NOMO-1 (cell line): Measurements from ENCODE around the gene BRSK2.

ENCODE experiments used
- DNase-seq, 2 experiments: peaks; one replicate each; lab custom pipeline; 2025; ENCODE audit not compliant: unreplicated experiment in 2 of 2; lab: John Stamatoyannopoulos, UW

The BRSK2 gene

DNA sequence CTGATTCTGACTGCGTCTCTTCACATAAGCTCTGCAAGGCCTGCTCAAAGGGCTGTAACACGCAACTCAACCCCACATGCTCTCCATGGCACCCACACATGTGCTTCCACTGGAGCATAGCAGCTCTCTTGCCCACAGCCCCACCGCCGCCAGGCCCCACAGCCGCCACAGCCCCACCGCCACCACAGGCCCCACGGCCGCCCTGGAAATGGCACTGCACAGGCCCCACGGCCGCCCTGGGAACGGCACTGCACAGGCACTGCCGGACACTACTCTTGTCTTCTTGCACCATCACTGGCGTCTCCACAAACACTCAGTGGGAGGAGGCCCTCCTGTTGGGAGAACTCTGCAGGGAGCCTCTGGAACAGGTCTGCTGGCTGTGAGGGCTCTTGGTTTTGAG lies 88.3 kb downstream of the BRSK2 start:
- no peak for DNase-seq

DNA sequence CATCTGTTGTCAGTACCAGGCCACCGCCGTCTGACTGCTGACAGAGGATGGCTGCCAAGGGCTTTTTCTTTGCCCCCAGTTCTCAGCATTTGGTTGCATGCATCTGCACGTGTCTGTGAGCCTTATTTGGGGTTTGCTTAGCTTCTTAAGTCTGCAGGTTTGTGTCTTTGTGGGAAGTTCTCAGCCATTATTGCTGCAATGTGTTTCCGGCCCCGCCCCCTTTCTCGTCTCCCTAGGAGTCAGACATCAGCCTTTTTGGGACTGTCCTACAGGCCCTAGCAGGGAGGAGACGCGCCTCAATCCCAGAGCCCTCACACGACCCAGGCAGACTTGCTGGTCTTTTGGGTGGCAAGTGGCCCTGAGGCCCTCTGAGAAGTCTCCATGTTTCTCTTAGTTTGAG lies 88.8 kb downstream of the BRSK2 start:
- DNase-seq: peak; percentile 29 to 51

DNA sequence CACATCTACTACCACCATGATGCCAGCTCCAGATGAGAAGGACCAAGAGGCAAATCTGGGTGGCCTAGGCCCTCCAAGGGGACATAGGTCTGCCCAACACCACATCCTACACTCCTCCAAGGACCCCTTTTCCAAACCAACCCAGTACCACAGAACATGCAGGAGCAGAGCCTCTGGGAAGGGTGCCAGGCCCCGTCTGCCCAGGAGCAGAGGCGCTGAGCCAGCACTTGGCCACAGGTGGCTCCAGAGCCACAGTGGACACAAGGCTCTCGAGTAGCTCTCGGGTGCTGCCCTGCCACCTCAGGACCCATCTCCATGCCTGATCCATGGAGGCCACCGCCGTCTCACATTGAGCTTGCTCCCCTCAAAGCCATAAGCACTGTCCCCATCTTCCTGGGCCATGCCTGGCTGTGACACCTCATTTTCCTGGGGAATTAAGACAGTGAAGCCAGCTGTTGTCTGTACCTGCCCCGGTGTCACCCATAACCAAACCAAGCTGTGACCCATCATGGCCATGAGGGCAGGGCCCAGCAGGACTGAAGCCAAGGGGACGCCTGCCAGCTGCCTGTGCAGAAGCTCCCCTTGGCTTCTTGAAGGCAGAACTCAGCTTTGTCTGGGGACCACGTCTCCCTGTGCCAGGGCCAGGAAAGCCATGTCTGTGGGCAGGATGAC lies 89.4 kb downstream of the BRSK2 start:
- DNase-seq: no peak

DNA sequence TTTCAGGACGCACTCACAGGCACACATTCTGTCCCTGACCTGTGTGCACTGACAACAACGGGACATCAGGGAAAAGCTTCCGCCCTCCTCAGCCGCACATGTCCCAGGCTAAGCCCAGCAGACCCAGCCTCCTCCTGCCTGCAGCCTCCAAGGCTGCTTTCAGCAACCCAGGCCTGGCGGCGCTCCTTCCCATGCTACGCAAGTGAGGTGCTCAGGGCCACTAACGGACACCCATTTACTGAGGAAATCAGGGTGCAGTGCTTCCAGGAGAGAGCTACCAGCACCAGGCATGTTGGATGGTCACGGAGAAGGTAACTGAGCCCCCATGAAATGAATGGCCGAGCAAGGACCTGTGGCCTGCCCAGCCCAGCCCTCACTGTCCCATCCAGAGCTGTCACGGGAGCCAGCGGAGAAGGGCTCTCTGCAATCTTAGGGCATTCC lies 90.0 kb downstream of the BRSK2 start:
- no peak for DNase-seq

DNA sequence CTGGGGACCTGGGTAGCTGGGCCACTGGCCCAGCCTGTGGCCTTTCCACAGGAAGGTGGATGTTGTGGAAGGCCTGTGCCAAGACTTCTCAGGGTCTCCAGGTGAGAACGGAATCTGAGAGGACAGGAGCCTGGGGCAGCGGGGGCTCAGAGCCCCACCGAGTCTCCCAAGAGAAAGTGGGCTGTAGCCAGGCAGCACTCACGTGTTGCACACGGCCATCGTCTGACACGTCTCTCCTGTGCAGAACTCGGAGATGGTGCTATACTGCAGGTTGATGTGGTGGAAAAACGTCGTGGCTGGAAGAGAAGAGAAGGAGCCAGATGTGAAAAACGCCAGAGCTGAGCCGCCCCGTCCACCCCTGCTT lies 90.4 kb downstream of the BRSK2 start:
- DNase-seq: no peak

DNA sequence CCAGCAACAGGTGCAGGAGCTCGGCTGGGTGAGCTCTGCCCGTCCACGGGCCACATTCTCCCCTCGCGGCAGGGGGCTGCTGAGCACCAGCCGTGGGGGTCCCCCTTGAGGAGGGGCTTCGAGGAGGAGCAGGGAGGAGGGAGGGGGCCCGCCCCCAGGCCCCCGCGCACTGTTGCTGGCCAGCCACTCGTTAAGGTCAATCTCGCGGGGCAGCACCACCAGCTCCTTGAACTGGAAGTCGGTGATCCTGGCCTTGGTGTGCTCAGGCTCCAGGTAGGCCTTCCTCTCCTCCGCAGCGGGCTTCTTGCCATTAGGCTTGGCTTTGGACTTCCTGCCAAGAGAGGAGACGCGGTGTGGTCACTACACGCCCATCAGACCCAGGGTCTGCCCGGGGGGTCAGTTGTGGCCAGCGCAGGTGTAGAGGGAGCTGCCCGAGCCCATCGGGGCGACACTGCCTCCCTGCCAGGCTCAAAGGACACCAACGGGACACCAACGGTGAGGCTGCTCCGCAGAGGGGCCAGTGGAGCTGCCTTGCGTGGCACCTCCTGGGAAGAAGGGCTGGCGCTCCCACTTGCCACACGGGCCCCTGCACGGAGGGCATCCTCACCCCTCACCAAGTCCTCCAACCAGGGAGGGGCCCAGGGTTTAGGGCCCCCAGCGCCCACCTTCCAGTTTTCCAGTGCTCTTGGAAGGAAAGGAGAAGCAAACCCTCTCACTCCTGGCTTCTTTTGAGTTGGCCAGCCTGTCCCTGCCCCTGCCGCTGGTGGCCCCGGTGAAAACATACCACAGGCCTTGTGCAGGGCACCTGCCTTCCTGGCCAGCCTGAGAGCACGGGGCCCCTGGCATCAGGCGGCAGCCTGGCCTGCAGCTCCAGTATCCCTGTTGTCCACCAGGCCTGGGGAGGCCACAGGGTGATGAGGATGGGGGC lies 91.1 kb downstream of the BRSK2 start:
- no peak for DNase-seq

DNA sequence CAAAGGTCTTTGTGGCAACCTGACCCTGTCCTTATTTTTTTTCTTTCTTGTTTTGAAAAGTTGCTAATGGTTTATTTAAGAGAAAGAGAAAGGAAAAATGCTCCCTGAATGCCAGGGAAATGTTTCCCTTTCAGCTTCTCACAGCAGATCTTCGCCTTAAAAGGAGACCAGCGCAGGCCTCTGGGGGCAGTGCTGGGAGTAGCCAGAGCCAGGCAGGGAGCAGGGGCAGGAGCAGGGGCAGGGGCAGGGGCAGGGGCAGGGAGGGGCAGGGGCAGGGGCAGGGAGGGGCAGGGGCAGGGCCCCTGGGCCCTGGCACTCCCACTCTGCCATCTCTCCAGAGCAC lies 91.7 kb downstream of the BRSK2 start:
- DNase-seq: no peak

DNA sequence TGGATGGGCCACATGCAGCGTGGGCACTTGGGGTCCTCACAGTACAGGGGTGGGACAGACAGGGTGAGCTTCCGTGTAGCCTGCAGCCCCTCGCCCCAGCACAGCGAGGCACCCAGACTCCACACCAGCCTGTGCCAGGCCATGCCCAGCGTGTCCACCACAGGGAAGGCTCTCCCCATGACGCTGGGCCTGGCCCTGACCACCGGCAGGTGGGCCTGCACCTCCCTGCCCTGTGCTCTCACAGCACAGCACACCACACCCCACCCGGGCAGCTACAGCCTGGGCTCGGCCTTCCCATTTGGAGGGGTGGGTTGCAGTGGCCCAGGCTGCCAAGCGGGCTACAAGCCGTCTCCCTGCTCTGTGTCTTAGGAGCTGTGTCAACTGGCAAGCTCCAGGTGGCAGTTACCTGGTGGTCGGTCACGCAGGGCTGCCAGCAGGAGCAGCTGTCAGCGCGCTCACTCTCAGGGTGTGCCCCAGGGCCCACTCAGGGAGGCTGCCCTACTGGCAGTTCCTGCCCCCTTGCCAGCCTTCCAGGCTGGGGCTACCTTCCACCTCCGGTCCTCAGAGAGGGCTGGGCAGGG lies 92.2 kb downstream of the BRSK2 start:
- no peak for DNase-seq

DNA sequence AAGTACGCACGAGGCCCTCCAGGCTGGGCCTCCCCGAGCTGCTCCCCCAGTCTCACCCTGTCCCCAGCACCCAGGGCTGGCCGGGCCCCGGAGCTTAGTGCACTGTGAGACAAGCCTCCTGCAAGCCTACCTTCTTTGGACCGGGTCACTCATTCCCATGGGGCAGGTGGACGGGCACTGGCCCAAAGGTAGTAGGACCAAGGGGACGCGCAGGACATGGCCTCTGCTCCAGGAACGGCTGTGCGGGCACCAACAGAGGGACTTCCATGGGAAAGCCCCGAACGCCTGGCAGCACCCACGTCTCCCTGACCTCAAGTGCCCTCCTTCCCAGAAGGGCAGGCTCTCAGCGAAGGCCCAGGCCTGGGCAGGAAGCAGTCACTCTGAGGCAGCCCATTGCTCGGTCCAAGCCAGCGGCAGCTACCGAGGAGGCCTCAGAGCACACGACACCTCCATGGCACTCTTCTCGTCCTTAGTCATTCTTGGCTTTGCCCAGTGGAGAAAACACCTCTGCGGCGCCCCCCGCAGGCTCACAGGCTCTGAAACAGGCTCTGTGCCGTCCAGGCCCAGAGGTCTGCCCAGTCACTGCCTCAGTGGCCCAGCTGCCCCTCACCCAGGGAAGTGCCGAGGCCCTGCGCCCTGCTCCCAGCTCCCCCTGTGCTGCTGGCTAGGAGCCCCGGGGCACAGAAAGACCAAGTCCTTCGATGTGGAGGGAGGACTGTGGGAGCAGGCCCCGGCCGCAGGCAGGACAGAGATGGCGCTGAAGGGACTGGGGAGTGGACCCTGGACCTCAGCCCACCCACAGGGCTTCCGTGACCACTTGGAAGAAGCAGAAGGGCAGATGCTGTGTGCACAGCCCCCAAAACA lies 93.1 kb downstream of the BRSK2 start:
- DNase-seq: no peak

DNA sequence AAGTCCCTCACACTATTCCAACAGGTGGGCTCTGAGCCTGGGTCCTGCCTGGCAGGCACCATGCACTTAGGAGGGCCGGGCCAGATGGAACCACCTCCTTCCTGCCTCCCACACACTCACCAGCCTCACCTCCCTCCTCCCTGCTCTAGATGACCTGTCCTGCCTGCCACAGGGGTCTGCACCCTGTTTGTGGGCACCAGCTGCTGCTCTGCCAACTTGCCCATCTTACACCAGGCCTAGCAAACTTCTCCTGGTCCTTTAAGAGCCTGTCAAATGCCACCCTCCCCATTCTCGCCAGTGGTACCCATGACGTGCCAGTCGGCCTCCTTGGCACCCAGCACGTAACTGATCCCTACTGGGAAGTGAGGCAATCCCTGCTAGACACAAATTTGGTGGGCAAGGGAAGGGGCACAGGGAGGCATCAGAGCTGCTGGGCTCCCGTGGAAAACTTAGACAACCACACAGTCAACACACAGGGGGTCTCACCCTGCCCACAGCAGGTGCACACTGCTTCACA lies 93.8 kb downstream of the BRSK2 start:
- DNase-seq: no peak

DNA sequence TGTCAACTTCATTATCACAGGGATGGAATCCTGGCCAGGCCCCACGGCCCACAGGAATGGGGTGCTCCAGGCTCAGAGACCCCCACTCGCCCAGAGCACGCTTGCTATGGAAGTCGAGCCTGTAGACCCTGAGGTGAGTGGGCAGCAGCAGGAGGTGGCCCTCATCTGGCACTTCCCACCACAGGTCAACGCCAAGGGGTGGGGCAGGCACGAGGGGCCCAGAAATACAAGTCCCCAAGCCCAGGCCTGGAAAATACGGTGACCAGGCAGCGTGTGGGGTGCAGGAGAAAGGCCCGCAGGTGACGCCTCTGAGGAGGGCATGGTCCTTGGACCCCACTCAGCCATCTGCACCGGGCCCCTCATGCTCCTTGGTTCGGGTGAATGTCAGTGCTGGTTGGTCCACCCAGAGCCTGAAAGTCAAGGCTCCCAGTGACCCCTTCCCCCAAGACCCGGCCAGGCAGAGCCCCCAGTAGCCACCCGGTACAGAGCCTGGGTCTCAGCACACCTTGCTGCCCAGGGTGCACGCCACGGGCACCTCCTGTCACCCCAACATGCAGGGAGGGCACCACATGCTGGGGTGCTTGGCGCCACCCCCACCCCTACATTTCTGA lies 94.4 kb downstream of the BRSK2 start:
- DNase-seq: no peak

DNA sequence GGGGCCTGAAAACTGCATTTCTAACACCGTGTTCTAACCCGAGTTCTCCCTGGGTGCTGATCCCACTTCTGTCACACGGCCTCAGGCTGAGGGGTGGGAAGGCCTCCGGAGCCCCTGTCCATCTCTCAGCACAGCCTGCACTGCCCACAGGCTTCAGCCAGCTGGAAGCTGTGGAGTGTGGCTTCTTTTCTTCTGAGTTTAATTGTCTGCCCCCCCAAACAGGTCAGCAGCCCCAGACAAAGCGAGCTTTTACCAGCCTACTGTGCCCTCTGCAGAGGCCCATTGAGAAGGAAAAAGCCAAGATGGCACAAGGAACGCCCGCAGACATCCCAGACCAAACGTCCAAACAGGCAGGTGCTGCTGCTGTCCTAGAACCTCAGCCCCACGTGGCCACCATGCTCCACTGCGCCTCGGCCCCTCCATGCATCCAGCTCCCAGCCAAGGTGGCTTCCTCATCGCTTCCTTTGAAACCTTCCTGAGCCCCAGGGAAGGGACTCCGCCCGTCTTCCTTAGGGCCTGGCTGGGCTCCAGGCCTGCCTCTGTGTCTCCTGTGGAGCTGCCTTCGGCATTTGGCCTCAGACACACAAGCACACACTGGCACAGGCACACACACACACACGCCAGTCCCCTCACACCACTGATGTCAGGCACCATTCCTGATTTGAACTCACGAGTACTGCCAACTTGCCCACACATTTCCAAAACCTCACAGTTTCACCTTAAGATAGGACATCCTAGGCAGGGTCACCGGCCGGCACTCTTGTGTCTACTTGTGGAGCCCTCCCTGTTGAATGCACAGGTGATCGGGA lies 95.2 kb downstream of the BRSK2 start:
- no peak for DNase-seq

DNA sequence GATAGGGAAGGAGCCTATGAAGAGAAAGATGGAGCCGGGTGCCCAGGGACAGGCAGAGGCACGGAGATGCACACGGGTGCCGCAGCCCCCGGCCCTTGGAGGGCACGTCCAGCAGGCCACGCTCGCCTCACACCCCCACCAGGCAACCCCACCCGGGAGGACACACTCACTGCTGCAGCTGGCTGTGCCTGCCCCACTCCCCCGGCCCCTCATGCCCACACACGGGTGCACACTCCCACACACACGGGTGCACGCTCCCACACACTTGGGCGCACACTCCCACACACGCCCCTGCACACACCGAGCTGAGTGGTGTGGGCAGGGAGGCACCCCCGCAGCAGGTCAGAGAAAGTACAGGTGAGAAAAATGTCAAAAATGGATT lies 95.8 kb downstream of the BRSK2 start:
- no peak for DNase-seq

DNA sequence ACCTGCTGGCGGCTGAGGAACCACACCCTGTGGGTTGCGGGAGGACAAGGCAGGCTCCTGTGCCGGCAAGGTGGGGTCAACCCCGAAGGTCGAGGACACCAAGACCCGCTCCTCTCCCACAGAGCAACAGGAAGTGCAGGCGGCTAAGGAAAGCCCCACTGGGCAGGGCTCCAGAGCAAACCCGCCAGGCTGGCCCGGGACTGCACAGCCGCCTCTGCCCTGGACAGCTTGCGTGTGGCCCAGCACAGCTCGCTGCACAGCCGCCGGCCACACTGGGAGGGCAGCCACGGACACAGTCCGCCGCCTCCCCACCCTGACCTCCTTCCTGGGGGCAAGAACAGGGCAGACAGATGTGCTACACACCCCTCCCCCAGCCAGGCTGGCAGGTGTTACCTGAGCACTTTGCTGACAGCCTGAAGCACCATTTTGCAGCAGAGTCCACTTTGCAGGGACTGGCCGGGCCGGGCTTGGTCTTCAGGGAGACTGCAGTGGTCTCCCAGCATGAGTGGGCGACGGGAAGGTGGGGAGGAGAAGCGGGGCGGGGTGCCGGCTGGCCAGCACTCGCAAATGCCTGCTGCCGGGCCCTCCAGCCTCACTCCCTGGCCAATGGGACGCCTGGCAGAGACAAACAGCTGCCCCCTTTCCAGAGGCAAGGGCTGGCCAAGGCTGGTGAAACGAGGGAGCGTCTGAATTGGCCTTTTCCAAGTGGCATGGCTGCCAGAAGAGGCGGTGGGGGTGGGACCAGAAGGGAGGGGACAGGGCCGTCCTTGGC lies 96.5 kb downstream of the BRSK2 start, which contains the start of gene MOB2:
MOB2 (minus strand) TSS at position 726 of the 772 bp plus-strand sequence; CDS start at position 503, 223 bp downstream.
- DNase-seq: no peak

DNA sequence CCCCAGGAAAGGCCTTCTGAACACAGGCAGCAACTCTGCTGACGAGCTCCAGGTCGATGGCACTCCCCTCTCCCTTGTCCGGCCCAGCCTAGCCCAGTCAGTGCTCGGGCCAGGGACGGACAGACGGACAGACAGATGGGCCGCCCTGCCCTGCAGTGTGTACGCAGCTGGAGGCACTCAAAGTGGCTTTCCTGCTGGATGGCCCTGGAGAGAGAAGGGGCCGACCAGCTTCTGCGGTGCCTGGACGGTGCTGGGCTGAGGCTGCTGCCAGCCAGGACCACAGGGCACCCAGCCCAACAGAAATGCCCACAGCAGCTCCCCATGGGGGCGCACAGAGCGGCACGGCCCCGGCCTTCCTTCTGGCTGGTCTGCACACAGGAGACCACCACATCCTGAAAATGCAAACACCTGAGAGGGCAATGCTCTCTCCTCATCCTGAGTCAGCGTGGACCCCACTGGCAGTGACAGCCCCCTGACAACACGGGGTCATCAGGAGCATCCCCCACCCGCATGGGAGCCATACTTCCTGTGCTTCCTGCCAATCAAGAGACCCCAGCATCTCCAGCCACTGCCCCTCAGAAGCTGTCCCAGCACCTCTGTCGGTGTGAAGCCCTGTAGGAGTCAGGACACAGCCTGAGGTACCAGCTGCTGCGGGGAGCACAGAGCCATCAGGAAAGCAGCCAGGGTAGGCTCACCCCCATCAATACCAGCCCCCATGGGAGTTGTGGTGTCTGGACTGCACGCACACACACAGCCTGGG lies 97.5 kb downstream of the BRSK2 start:
- no peak for DNase-seq

DNA sequence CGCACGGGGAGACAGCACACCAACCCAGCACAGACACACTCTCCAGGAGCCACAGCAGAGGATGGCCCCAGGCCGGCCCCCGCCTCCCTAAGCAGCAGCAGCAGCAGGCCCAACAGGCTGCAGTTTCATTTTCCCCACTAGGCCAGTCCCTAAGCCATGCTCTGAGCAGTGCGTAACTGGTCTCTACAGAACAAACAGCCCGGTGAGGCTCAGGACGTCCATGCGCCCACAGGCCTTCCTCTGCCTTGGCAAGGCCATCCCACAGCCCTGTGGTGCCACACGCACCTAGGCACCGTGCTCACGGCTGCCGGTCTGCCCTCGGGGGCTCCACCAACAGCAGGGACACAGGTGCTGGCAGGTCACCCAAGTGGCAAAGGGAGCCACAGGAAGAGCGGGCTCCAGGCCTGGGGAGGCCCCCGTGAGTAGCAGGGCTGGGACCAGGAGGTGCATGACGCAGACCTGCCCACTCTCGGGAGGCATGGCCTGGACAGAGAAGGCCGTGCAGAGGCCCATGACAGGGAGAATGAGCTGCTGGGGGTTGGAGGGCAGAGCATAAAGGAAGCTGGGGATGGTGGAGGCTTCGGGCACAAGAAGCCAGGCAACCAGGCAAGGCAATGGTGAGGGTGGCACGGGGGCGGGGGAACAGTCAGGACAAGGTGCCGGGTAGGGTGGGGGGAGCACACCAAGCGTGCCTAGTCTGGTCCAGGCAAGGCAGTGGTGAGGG lies 98.3 kb downstream of the BRSK2 start:
- DNase-seq: no peak

DNA sequence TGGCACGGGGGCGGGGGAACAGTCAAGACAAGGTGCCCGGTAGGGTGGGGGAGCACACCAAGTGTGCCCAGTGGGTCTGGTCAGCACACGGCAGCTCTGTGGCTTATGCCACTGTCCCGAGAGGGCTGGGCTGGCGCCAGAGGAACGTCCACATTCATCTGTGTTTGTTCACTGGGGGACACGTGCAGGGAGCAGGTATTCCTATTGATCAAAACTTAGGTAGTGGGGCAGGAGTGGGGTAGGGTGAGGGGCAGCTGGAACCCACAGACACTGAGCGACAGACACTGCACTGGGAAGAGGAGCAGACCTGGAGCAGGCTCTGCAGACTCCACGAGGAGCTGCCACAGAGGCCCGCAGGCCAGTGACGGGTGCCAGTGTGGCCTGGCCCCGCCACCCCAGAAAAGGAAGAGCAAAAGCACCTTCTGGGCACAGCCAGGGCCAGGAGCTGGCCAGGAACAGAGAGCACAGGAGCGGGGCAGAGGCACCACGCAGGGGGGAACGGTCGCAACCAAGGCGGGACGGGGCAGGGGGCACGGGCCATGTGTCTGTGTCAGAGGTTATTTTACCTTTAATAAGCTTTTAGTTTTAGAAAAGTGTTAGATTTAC lies 98.9 kb downstream of the BRSK2 start:
- DNase-seq: no peak
